Measurements from ENCODE around the gene FAM161B. TPM values are rescaled to one million over a fixed set of nuclear protein-coding genes. Genes with fewer than 3 reads are reported as not detected.

The FAM161B gene
- polyA plus RNA-seq, 1 of the 3 experiments (the other 2 are of a cell fraction): 1.4 TPM

GRCh38 chr14:73886449-73887317 is 63.2 kb downstream of the FAM161B start, which contains the start of gene ZNF410 (continued):
- TF ChIP-seq JUND (IDR thresholded peaks at IDR 0.05) (peak; percentile 5; the same call in 1 of the 2 replicates), USF1 (IDR thresholded peaks at IDR 0.05; ENCODE audit: borderline replicate concordance, low read depth) (peak; percentile 27; the same call in 1 of the 2 replicates), TAF1 (IDR thresholded peaks at IDR 0.05; ENCODE audit: borderline replicate concordance, low read depth, low read length) (peak; percentile 61; the same call in 1 of the 2 replicates), IRF3 (IDR thresholded peaks at IDR 0.05; ENCODE audit: low read depth, low read length) (no peak), RFX5 (IDR thresholded peaks at IDR 0.05; ENCODE audit: low read length) (0 out of 2 replicates have a peak, but pooled peaks have one; percentile 24), RAD21 (IDR thresholded peaks at IDR 0.05; ENCODE audit: low read length) (0 out of 2 replicates have a peak, but pooled peaks have one; percentile 3), GATA2 (CRISPR knock-in tag; IDR thresholded peaks at IDR 0.05) (no peak), EZH2phosphoT487 (IDR thresholded peaks at IDR 0.05; ENCODE audit: borderline replicate concordance, low read depth) (no peak), PBX3 (IDR thresholded peaks at IDR 0.05) (peak; percentile 30; the same call in 1 of the 2 replicates), MAX (IDR thresholded peaks at IDR 0.05; ENCODE audit: low read depth) (peak; percentile 78), REST (IDR thresholded peaks at IDR 0.05; ENCODE audit: low read depth, low read length) (0 out of 2 replicates have a peak, but pooled peaks have one; percentile 24), SIN3A (IDR thresholded peaks at IDR 0.05; ENCODE audit: borderline replicate concordance, low read depth, low read length) (peak; percentile 87; the same call in 1 of the 2 replicates), NFIC (IDR thresholded peaks at IDR 0.05; ENCODE audit: borderline replicate concordance) (no peak), CTCF (IDR thresholded peaks at IDR 0.05) (no peak)

Measured in SK-N-SH (cell line).